NT2/D1 (cell line): ENCODE data around the gene CYP19A1.

Experiments used
- DNase-seq: peaks from one replicate; pipeline ENCODE4 v3.0.0-alpha.2; 2011; ENCODE audit warnings: low read depth, low spot score
- H3K27me3 ChIP-seq: 2 replicates; pipeline ENCODE4 v1.6.0; 2011; ENCODE audit warnings: mild to moderate bottlenecking; ENCODE audit not compliant: insufficient read length, insufficient read depth
- H3K36me3 ChIP-seq: 2 replicates; pipeline ENCODE4 v1.6.1; 2011; ENCODE audit warnings: mild to moderate bottlenecking, low read length, mixed read lengths; ENCODE audit not compliant: insufficient read depth, insufficient read length
- H3K4me1 ChIP-seq: 2 replicates; pipeline ENCODE4 v1.5.1; 2011; ENCODE audit not compliant: insufficient read depth, insufficient read length
- H3K4me3 ChIP-seq: 2 replicates; pipeline ENCODE4 v1.5.1; 2011; ENCODE audit warnings: low read depth; ENCODE audit not compliant: insufficient read length
- H3K9ac ChIP-seq: 2 replicates; pipeline ENCODE4 v1.6.0; 2011; ENCODE audit warnings: low read depth; ENCODE audit not compliant: insufficient read length
- H3K9me3 ChIP-seq: 2 replicates; pipeline ENCODE4 v1.5.1; 2011; ENCODE audit warnings: mild to moderate bottlenecking, low read length; ENCODE audit not compliant: insufficient read depth
- SUZ12 ChIP-seq: IDR thresholded peaks from 2 replicates; pipeline ENCODE4 v1.6.1; 2011; ENCODE audit not compliant: insufficient read length, insufficient read depth; ENCODE audit errors: extremely low read depth
- YY1 ChIP-seq: IDR thresholded peaks from 2 replicates; pipeline ENCODE4 v1.6.1; 2011; ENCODE audit not compliant: insufficient read length, insufficient read depth
- ZNF274 ChIP-seq: IDR thresholded peaks from 2 replicates; pipeline ENCODE4 v1.6.1; 2011; ENCODE audit warnings: mild to moderate bottlenecking, low read depth, low read length

Gene CYP19A1

DNA sequence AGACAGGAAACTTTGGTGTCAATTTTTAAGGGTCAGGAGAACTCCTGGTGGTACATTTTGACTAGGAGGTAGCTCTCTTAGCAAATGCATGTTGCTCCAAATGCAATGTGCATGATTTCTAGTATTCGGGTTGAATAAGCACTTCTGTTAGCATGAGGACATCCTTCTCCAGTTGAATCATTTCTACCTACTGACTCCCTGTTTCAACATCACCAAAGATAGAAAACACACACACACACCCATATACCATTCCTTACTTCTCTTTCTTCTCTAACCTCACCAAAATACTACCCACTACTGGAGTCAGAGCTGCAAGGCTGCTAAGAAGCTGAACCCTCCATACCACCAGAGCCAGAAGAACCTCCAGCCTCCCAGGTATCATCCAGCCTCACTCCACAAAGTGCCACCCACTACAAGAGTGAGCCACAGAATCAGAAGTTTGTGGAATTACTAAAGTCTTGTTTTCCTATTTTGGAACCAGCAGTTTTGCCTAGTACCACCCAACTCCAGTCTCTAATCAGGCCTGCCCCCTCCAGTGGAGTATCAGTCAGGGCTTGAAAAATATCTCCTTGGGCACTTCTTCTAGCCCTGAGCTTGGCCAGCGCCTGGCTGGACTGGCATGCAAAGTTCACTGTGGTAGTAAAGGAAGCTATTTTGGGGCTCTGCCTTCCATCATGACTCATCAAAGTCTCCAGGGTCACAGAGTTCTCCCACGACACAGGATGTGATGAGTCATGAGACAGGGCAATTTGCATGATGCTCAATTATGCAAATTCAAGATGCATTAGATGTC lies 110.3 kb downstream of the CYP19A1 start:
- DNase-seq = peak; percentile 32
- Histone ChIP-seq H3K36me3 (no peaks in the 10 kb centered on the region), H3K9ac (no peak overlapping the region), H3K4me3 (no peak overlapping the region), H3K9me3 (no peaks in the 10 kb centered on the region), H3K27me3 (no peaks in the 10 kb centered on the region), H3K4me1 (peaks cover 3% of the 10 kb centered on the region)
- TF ChIP-seq SUZ12 (no peak), YY1 (no peak), ZNF274 (no peak)

GRCh38 chr15:51226576-51227210 lies 111.7 kb downstream of the CYP19A1 start:
- TF ChIP-seq SUZ12 (no peak), YY1 (no peak), ZNF274 (no peak)
- no peak for DNase-seq
- no peak overlapping the region for H3K4me3 ChIP-seq
- no peak overlapping the region for H3K9ac ChIP-seq
- no peaks in the 10 kb centered on the region for H3K27me3 ChIP-seq
- no peaks in the 10 kb centered on the region for H3K36me3 ChIP-seq
- H3K9me3 ChIP-seq = no peaks in the 10 kb centered on the region
- peaks cover 3% of the 10 kb centered on the region for H3K4me1 ChIP-seq

DNA sequence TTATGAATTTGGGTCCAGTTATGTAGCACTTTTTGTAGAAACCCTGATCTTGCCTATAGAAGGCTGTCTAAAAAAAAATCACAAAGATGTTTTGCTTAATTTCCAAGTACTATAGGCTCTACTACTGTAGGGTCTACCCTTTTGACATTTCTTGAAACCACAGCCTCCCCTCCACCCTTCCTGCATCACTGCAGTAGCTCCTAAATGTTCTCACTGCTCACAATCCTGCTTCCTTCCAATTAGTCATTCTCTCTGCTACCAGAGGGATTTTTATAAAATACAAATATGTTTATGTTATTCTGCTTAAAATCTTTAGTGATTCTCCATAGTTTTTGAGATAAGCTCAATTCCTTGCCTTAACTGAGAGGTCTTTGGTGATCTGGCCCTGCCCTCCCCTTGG lies 114.0 kb downstream of the CYP19A1 start:
- DNase-seq = no peak
- no peak for TF ChIP-seq ZNF274
- TF ChIP-seq SUZ12 = no peak
- TF ChIP-seq YY1 = no peak
- H3K4me1 ChIP-seq = peaks cover 3% of the 10 kb centered on the region
- H3K9me3 ChIP-seq = no peaks in the 10 kb centered on the region
- H3K9ac ChIP-seq = no peak overlapping the region
- H3K4me3 ChIP-seq = no peak overlapping the region
- no peaks in the 10 kb centered on the region for H3K36me3 ChIP-seq
- no peaks in the 10 kb centered on the region for H3K27me3 ChIP-seq

DNA sequence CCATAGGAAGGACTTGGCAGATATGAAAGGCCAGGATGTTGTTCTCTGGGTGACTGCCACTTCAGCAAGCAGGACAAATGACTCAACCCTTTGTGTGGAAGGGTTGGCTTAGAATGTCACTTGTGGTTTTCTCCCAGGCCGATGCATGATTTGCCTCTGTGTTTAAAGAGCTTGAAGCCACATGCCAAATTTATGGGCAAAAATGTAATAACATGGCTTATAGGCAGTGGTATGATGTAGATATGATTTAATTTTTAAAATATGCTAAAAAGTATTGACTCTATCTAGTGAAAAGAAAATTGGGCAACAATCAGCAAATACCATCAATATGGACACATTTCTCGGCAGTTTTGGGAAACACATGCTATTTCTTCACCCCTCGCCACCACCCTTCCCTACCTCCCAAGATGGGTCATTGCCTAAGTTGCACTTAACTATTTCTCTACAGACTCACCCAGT lies 114.6 kb downstream of the CYP19A1 start:
- no peak overlapping the region for H3K9ac ChIP-seq
- H3K27me3 ChIP-seq = no peaks in the 10 kb centered on the region
- no peak overlapping the region for H3K4me3 ChIP-seq
- no peak for DNase-seq
- H3K9me3 ChIP-seq = no peaks in the 10 kb centered on the region
- H3K4me1 ChIP-seq = peaks cover 3% of the 10 kb centered on the region
- TF ChIP-seq SUZ12 (no peak), YY1 (no peak), ZNF274 (no peak)
- no peaks in the 10 kb centered on the region for H3K36me3 ChIP-seq

- Histone ChIP-seq H3K9me3 (no peaks in the 10 kb centered on the region), H3K9ac (no peak overlapping the region), H3K4me3 (no peak overlapping the region), H3K36me3 (no peaks in the 10 kb centered on the region), H3K27me3 (no peaks in the 10 kb centered on the region), H3K4me1 (no peaks in the 10 kb centered on the region)
- TF ChIP-seq ZNF274 (no peak), SUZ12 (no peak), YY1 (no peak)
- no peak for DNase-seq
These were observed 120.0 kb downstream of the CYP19A1 start for GRCh38 chr15:51218299-51218938.

GRCh38 chr15:51212909-51213308 lies 125.5 kb downstream of the CYP19A1 start:
- no peak overlapping the region for H3K9ac ChIP-seq
- no peaks in the 10 kb centered on the region for H3K4me1 ChIP-seq
- H3K4me3 ChIP-seq = no peak overlapping the region
- H3K9me3 ChIP-seq = no peaks in the 10 kb centered on the region
- TF ChIP-seq SUZ12 = no peak
- TF ChIP-seq YY1 = no peak
- no peak for TF ChIP-seq ZNF274
- H3K27me3 ChIP-seq = no peaks in the 10 kb centered on the region
- no peak for DNase-seq
- H3K36me3 ChIP-seq = no peaks in the 10 kb centered on the region

DNA sequence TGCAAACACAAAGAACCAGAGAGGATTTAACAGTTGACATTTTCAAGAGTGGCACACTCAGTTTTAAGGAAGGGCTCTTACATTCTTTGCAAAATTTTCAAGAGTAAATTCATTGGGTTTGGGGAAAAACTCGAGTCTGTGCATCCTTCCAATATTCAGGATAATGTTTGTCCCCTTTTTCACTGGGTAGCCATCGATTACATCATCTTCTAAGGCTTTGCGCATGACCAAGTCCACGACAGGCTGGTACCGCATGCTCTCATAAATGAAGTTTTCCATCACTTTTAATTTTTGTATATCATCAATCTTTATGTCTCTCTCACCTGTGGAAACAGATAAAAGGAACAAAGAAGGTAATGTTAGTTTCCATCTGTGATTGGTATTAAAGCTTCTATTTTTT lies 126.2 kb downstream of the CYP19A1 start:
- Histone ChIP-seq H3K36me3 (no peaks in the 10 kb centered on the region), H3K4me1 (no peaks in the 10 kb centered on the region), H3K9me3 (no peaks in the 10 kb centered on the region), H3K9ac (no peak overlapping the region), H3K27me3 (no peaks in the 10 kb centered on the region), H3K4me3 (no peak overlapping the region)
- TF ChIP-seq SUZ12 = no peak
- DNase-seq = no peak
